ENCODE data around the gene P4HTM.

DNA sequence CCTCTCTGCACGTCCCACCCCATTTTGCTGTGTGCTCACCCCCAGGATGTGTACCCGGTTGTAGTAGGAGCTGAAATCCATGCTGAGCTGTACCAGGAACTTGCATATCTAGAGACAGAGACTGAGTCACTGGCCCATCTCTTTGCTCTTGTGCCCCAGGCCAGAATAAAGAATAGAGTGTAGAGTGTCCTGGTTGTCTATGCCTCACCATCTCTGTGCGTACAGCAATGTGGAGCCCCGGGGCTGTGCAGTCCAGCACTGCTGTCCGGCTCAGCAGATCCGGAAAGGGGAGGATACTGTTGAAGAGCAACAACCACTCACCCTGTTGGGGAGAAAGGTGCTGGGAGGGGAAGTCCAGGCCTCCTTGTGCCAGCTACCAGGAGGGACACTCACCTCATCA, 25.7 kb downstream of the P4HTM start:
- TF ChIP-seq CTCF (IDR thresholded peaks at IDR 0.05) (no peak), ZFX (IDR thresholded peaks at IDR 0.05; ENCODE audit: borderline replicate concordance) (no peak)

Data from 22Rv1 (cell line).